Hematopoietic multipotent progenitor cell treated with erythropoietin and hydrocortisone succinate and interleukin-3 and kit ligand, for 17 days (in vitro differentiated cells): ENCODE results near the gene CEP85L.

ENCODE experiments used
- DNase-seq: peaks from one replicate; pipeline ENCODE4 v3.0.0-alpha.2; 2015; ENCODE audit warnings: low spot score

Gene CEP85L

GRCh38 chr6:118660218-118660569, 8.8 kb upstream of the CEP85L start:
- DNase-seq, result peak; percentile 43

- no peak for DNase-seq
Measured at GRCh38 chr6:118659513-118660217, 8.3 kb upstream of the CEP85L start.

GRCh38 chr6:118656847-118657451, 5.6 kb upstream of the CEP85L start:
- DNase-seq, result no peak

- DNase-seq, result no peak
Measured at GRCh38 chr6:118652051-118652615, 742 bp upstream of the CEP85L start.

- no peak for DNase-seq
Measured at GRCh38 chr6:118650582-118651281, 659 bp downstream of the CEP85L start.

- DNase-seq, result no peak
Measured at GRCh38 chr6:118649918-118650581, 1.3 kb downstream of the CEP85L start.

GRCh38 chr6:118648866-118649554, 2.4 kb downstream of the CEP85L start:
- DNase-seq, result no peak

- DNase-seq, result no peak
Measured at GRCh38 chr6:118646977-118647376, 4.4 kb downstream of the CEP85L start.

- DNase-seq, result no peak
Measured at GRCh38 chr6:118645395-118645794, 6.0 kb downstream of the CEP85L start.

- no peak for DNase-seq
Measured at GRCh38 chr6:118644007-118644406, 7.4 kb downstream of the CEP85L start.

GRCh38 chr6:118641042-118641441, 10.3 kb downstream of the CEP85L start:
- no peak for DNase-seq

- no peak for DNase-seq
Measured at GRCh38 chr6:118639054-118639964, 12.1 kb downstream of the CEP85L start.

GRCh38 chr6:118638288-118638687, 13.1 kb downstream of the CEP85L start:
- DNase-seq, result no peak

GRCh38 chr6:118635909-118636735, 15.3 kb downstream of the CEP85L start:
- DNase-seq, result no peak

- no peak for DNase-seq
Measured at GRCh38 chr6:118632359-118632758, 19.0 kb downstream of the CEP85L start.

- no peak for DNase-seq
Measured at GRCh38 chr6:118630923-118631322, 20.5 kb downstream of the CEP85L start.

- DNase-seq, result no peak
Measured at GRCh38 chr6:118630067-118630466, 21.3 kb downstream of the CEP85L start.

GRCh38 chr6:118627724-118628123, 23.7 kb downstream of the CEP85L start:
- DNase-seq, result no peak

GRCh38 chr6:118625833-118626232, 25.6 kb downstream of the CEP85L start:
- no peak for DNase-seq
